ENCODE data around the gene SLC38A7. TPM values are rescaled to one million over a fixed set of nuclear protein-coding genes. Genes with fewer than 3 reads are reported as not detected.
"Not testable (repeated sequence)": the region's sequence is repeated elsewhere in the genome, so short reads cannot be mapped to it uniquely, and the experiment has no call there.

SLC38A7 gene
- total RNA-seq, 1 experiment from 2014 or later, result 21.3 TPM

DNA sequence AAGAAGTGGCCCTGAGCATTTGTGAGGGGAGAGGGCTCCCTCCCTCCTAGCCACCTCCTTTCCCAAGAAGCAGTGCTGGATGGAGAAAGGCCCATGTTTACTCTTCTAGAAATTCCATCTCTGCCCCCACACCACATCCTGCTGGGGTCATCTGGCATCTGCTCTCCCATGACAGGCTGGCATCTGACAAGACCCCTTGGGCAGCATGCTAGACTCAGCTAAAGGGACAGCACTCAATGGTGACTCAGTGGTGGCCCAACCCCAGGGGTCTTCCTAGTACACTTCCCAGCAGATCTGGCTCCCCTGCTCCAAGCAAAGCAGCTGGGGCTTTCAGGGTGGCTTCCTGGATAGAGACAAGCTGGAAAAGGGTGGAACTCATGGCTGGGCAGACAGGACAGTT lies 14.4 kb downstream of the SLC38A7 start:
- H3K27me3 ChIP-seq (replicated peaks; ENCODE audit: insufficient read depth, low read depth, low read length, poor library complexity), result no peaks in the 10 kb centered on the region
- intact Hi-C loops (cut with micrococcal nuclease; ENCODE audit: unreplicated experiment), result no loop called here
- H3K4me1 ChIP-seq (ENCODE audit: insufficient read depth, low read length, poor library complexity, severe bottlenecking), result no peaks in the 10 kb centered on the region
- ChIA-PET CTCF (no interaction called here), POLR2A (ENCODE audit: low non-redundant PET) (no interaction called here)
- no TSS peak for BruUV-seq (replicated peaks)
- H3K9me3 ChIP-seq (ENCODE audit: low read depth, low read length, poor library complexity, severe bottlenecking), result no peaks in the 10 kb centered on the region
- H3K36me3 ChIP-seq (ENCODE audit: insufficient read depth, low read length, poor library complexity, severe bottlenecking), result no peaks in the 10 kb centered on the region
- no peak for DNase-seq (ENCODE audit: low spot score)
- no peak overlapping the region for H3K4me3 ChIP-seq (ENCODE audit: low read depth, low read length, poor library complexity, severe bottlenecking)
- TF ChIP-seq CTCF (conservative IDR thresholded peaks at IDR 0.05; ENCODE audit: low read depth, low read length) (no peak), EZH2 (IDR thresholded peaks at IDR 0.05; ENCODE audit: borderline replicate concordance, low read depth, low read length, poor library complexity, severe bottlenecking) (no peak)
- H3K27ac ChIP-seq (ENCODE audit: low read depth, low read length, poor library complexity, severe bottlenecking), result no peak overlapping the region

GRCh38 chr16:58665200-58665599 lies 19.4 kb downstream of the SLC38A7 start:
- BruUV-seq (replicated peaks), result no TSS peak
- Histone ChIP-seq H3K4me3 (ENCODE audit: low read depth, low read length, poor library complexity, severe bottlenecking) (no peak overlapping the region), H3K27me3 (replicated peaks; ENCODE audit: insufficient read depth, low read depth, low read length, poor library complexity) (no peaks in the 10 kb centered on the region), H3K9me3 (ENCODE audit: low read depth, low read length, poor library complexity, severe bottlenecking) (no peaks in the 10 kb centered on the region), H3K4me1 (ENCODE audit: insufficient read depth, low read length, poor library complexity, severe bottlenecking) (no peaks in the 10 kb centered on the region), H3K27ac (ENCODE audit: low read depth, low read length, poor library complexity, severe bottlenecking) (no peak overlapping the region), H3K36me3 (ENCODE audit: insufficient read depth, low read length, poor library complexity, severe bottlenecking) (no peaks in the 10 kb centered on the region)
- no peak for TF ChIP-seq CTCF (conservative IDR thresholded peaks at IDR 0.05; ENCODE audit: low read depth, low read length)
- no peak for TF ChIP-seq EZH2 (IDR thresholded peaks at IDR 0.05; ENCODE audit: borderline replicate concordance, low read depth, low read length, poor library complexity, severe bottlenecking)
- CTCF ChIA-PET, result no interaction called here
- no peak for DNase-seq (ENCODE audit: low spot score)
- intact Hi-C loops (cut with micrococcal nuclease; ENCODE audit: unreplicated experiment), result no loop called here
- POLR2A ChIA-PET (ENCODE audit: low non-redundant PET), result no interaction called here

DNA sequence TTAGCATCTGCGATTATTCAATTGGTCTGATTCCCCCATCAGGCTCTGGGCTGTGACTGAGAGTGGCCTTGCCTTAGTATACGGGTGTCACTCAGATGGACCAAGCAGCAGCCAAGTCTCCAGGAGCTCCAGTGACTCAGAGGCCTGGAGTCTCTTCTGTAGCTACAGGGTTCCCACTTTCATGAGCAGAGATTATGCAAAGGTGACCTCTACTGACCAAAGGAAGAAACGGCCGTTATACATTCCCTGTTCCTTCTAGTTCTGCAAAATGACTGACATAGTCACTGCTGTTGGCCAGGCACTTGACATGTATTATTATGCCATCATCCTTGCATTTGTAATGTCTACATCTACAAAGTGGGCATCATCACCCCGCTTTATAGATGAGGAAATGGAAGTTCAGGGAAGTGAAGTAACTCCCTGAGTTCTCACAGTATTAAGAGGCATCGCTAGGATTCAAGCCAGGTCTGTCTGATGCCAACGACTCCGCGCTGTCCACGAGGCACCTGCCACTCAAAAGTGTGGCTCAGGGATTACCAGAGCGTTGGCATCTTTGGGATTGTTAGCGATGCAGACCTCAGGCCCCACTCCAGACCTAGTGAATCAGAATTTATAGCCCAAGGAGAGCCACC lies 23.3 kb downstream of the SLC38A7 start:
- Histone ChIP-seq H3K27me3 (replicated peaks; ENCODE audit: insufficient read depth, low read depth, low read length, poor library complexity) (no peaks in the 10 kb centered on the region), H3K4me3 (ENCODE audit: low read depth, low read length, poor library complexity, severe bottlenecking) (no peak overlapping the region), H3K9me3 (ENCODE audit: low read depth, low read length, poor library complexity, severe bottlenecking) (no peaks in the 10 kb centered on the region), H3K4me1 (ENCODE audit: insufficient read depth, low read length, poor library complexity, severe bottlenecking) (no peaks in the 10 kb centered on the region), H3K36me3 (ENCODE audit: insufficient read depth, low read length, poor library complexity, severe bottlenecking) (no peaks in the 10 kb centered on the region), H3K27ac (ENCODE audit: low read depth, low read length, poor library complexity, severe bottlenecking) (no peak overlapping the region)
- BruUV-seq (replicated peaks), result no TSS peak
- intact Hi-C loops (cut with micrococcal nuclease; ENCODE audit: unreplicated experiment), result loop anchor here (1.0 kb wide), 1 partner anchor 149 kb away; no protein-coding TSS in a partner anchor
- TF ChIP-seq CTCF (conservative IDR thresholded peaks at IDR 0.05; ENCODE audit: low read depth, low read length) (peak; percentile 53), EZH2 (IDR thresholded peaks at IDR 0.05; ENCODE audit: borderline replicate concordance, low read depth, low read length, poor library complexity, severe bottlenecking) (no peak)
- DNase-seq (ENCODE audit: low spot score), result peak; percentile 75
- ChIA-PET CTCF (interaction anchor here (1.0 to 1.4 kb wide), 3 partner anchors 95 to 325 kb away, joined by 4 to 13 read pairs (median 8); no protein-coding TSS in a partner anchor), POLR2A (ENCODE audit: low non-redundant PET) (no interaction called here)

GRCh38 chr16:58659911-58660310 lies 24.7 kb downstream of the SLC38A7 start:
- H3K4me1 ChIP-seq (ENCODE audit: insufficient read depth, low read length, poor library complexity, severe bottlenecking); H3K9me3 ChIP-seq (ENCODE audit: low read depth, low read length, poor library complexity, severe bottlenecking); DNase-seq (ENCODE audit: low spot score); CTCF ChIA-PET; intact Hi-C loops (cut with micrococcal nuclease; ENCODE audit: unreplicated experiment); H3K36me3 ChIP-seq (ENCODE audit: insufficient read depth, low read length, poor library complexity, severe bottlenecking); BruUV-seq (replicated peaks); H3K27me3 ChIP-seq (replicated peaks; ENCODE audit: insufficient read depth, low read depth, low read length, poor library complexity); POLR2A ChIA-PET (ENCODE audit: low non-redundant PET); H3K4me3 ChIP-seq (ENCODE audit: low read depth, low read length, poor library complexity, severe bottlenecking); H3K27ac ChIP-seq (ENCODE audit: low read depth, low read length, poor library complexity, severe bottlenecking): not testable (repeated sequence)
